ENCODE results near the gene NR2C2.

GRCh38 chr3:14900881-14901873 lies 46.2 kb upstream of the NR2C2 start:
- TF ChIP-seq CTCF (IDR thresholded peaks at IDR 0.05) = no peak
- TF ChIP-seq POLR2A (IDR thresholded peaks at IDR 0.05; ENCODE audit: low read depth) = no peak
- no peak for TF ChIP-seq POLR2AphosphoS5 (IDR thresholded peaks at IDR 0.05)
- no peak for TF ChIP-seq EP300 (IDR thresholded peaks at IDR 0.05)

All from esophagus muscularis mucosa (tissue), 4 donors.